Lower leg skin (tissue), 3 donors: ENCODE measurements around the gene LSM14B.

ENCODE experiments used
- CTCF ChIP-seq, 3 donors: fragments of 450-650 bp; IDR thresholded peaks; one replicate each; pipeline ENCODE4 v1.5.1; 2016; ENCODE audit warnings: antibody characterized with exemption in 3 of 3, mild to moderate bottlenecking in 3 of 3, moderate library complexity in 2 of 3
- POLR2A ChIP-seq, 2 donors: fragments of 450-650 bp; IDR thresholded peaks; one replicate each; pipeline ENCODE4 v1.6.1; 2016 to 2017; ENCODE audit warnings: antibody characterized with exemption in 2 of 2, mild to moderate bottlenecking in 1 of 2, moderate library complexity in 1 of 2

GRCh38 chr20:62143081-62143956, 21.0 kb downstream of the LSM14B start, which contains the start of the genes PSMA7 and SS18L1:
- TF ChIP-seq POLR2A (IDR thresholded peaks at IDR 0.05) (peak in 1 of 2 donors; percentile 53), CTCF (IDR thresholded peaks at IDR 0.05) (no peak)
